ENCODE data around the gene EDIL3. TPM values are rescaled to one million over a fixed set of nuclear protein-coding genes. Genes with fewer than 3 reads are reported as not detected.
A peak's percentile ranks its signal among the peaks of the same experiment; 100 is the strongest.

The EDIL3 gene, protein sequence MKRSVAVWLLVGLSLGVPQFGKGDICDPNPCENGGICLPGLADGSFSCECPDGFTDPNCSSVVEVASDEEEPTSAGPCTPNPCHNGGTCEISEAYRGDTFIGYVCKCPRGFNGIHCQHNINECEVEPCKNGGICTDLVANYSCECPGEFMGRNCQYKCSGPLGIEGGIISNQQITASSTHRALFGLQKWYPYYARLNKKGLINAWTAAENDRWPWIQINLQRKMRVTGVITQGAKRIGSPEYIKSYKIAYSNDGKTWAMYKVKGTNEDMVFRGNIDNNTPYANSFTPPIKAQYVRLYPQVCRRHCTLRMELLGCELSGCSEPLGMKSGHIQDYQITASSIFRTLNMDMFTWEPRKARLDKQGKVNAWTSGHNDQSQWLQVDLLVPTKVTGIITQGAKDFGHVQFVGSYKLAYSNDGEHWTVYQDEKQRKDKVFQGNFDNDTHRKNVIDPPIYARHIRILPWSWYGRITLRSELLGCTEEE
- not detected for polyA plus RNA-seq (2013)

GRCh38 chr5:84384604-84385575 is at the start of gene EDIL3:
Gene EDIL3 (minus strand): TSS chr5:84384880. CDS start chr5:84384374, 506 bp downstream.
- H3K36me3 ChIP-seq (ENCODE audit: control insufficient read depth in 4 of 4, insufficient read depth in 4 of 4, low read length in 3 of 4), result no peaks in the 10 kb centered on the region
- DNase-seq, result peak; percentile 34 to 73 (median 64)
- ChIA-PET POLR2A (interaction anchor here (1.2 kb wide), 1 partner anchor 64 kb away, joined by 3 read pairs; no protein-coding TSS in a partner anchor), CTCF (interaction anchor here (1.4 kb wide), 3 partner anchors 10 to 664 kb away, joined by 3 read pairs; no protein-coding TSS in a partner anchor)
- peak within 1 kb of the TSS; percentile 32 to 77 (median 63) for H3K4me3 ChIP-seq (ENCODE audit: control insufficient read depth in 1 of 7, extremely low read depth in 1 of 7, insufficient read depth in 4 of 7, low read depth in 2 of 7, low read length in 6 of 7)
- no peak within 1 kb of the TSS for H3K27ac ChIP-seq (ENCODE audit: insufficient read depth in 1 of 2, low read depth in 1 of 2, low read length in 2 of 2, poor library complexity in 1 of 2, severe bottlenecking in 2 of 2)
- peaks cover 6 to 66% (median 48%) of the 10 kb centered on the region in 5 experiments for H3K27me3 ChIP-seq (replicated peaks in 2 of 5; ENCODE audit: control insufficient read depth in 4 of 5, insufficient read depth in 5 of 5, low read length in 4 of 5)
- WGBS (ENCODE audit: insufficient coverage), result 1% methylated on average over 42 of the region's 54 CpGs
- H3K9me3 ChIP-seq (ENCODE audit: control extremely low read depth in 1 of 5, control insufficient read depth in 4 of 5, insufficient read depth in 2 of 5, low read depth in 1 of 5, low read length in 4 of 5), result no peaks in the 10 kb centered on the region
- peaks cover 7 to 35% (median 33%) of the 10 kb centered on the region in 4 experiments for H3K4me1 ChIP-seq (ENCODE audit: control extremely low read depth in 1 of 4, control insufficient read depth in 4 of 4, insufficient read depth in 4 of 4, low read length in 3 of 4)

DNA sequence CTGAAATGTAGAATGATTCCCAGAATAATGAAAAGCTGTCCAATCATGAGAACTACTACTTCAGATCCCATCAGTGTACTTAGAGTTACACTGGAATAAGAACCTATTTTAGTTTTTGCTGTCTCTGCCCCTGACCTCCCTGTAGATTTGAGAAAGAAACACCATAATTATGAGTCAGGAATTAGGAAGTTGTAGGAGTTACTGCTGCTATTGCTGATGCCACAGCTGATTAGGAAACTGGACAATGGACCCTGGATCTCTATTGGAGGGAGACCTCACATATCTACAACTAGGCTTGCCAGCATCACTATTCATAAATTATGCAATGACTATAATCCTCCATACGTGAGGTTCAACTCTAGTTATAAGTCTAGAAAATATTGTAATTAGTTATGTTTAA is 48.8 kb upstream of the EDIL3 start:
- H3K4me1 ChIP-seq (ENCODE audit: control extremely low read depth in 1 of 4, control insufficient read depth in 4 of 4, insufficient read depth in 4 of 4, low read length in 3 of 4), result peaks cover 0 to 2% (median 0%) of the 10 kb centered on the region in 4 experiments
- H3K9me3 ChIP-seq (ENCODE audit: control extremely low read depth in 1 of 5, control insufficient read depth in 4 of 5, insufficient read depth in 2 of 5, low read depth in 1 of 5, low read length in 4 of 5), result no peaks in the 10 kb centered on the region
- ChIA-PET POLR2A (no interaction called here), CTCF (no interaction called here)
- WGBS (ENCODE audit: insufficient coverage), result no CpG with 5 or more reads among the region's 1 CpG
- no peak overlapping the region for H3K27ac ChIP-seq (ENCODE audit: insufficient read depth in 1 of 2, low read depth in 1 of 2, low read length in 2 of 2, poor library complexity in 1 of 2, severe bottlenecking in 2 of 2)
- no peaks in the 10 kb centered on the region for H3K36me3 ChIP-seq (ENCODE audit: control insufficient read depth in 4 of 4, insufficient read depth in 4 of 4, low read length in 3 of 4)
- H3K4me3 ChIP-seq (ENCODE audit: control insufficient read depth in 1 of 7, extremely low read depth in 1 of 7, insufficient read depth in 4 of 7, low read depth in 2 of 7, low read length in 6 of 7), result no peak overlapping the region
- H3K27me3 ChIP-seq (replicated peaks in 2 of 5; ENCODE audit: control insufficient read depth in 4 of 5, insufficient read depth in 5 of 5, low read length in 4 of 5), result no peaks in the 10 kb centered on the region
- DNase-seq, result no peak

DNA sequence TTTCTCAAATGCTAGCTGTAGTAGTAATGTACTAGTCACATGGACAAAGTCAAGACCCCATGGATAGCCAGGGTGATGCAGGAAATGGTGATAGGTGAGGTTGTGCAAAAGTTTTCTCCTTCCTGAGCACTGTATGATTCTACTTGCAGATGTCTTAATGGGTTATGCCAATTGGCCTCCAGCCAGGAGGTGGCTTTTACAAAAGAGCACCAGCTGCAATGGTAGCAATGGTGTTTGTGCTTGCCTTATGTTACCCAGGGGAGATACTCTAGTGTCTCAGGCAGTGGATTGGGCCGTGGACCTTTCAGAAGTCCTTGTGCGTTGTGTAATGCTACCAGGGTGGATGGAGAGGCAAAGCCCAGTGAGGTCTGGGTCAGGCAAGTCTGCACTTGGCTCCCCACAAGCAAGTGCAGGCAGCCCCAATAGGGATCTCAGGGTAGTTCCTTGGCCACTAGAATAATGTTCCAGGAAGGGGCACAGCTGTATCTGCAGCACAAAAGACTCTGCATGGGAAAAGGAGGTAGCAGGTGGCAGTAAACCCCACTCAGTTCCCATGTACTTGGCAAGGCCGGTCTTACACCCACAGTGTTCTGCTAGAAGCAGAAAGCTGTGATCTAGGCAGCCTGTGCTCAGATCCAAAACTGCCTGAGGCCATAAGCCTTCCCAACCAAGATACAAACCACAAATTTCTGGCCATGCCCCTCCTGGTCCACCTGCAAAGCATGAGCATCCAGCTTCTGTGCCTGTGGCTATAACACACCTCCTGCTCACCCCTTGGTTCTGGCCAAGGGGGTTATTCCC is 46.4 kb upstream of the EDIL3 start:
- Histone ChIP-seq H3K27ac (ENCODE audit: insufficient read depth in 1 of 2, low read depth in 1 of 2, low read length in 2 of 2, poor library complexity in 1 of 2, severe bottlenecking in 2 of 2) (no peak overlapping the region), H3K4me3 (ENCODE audit: control insufficient read depth in 1 of 7, extremely low read depth in 1 of 7, insufficient read depth in 4 of 7, low read depth in 2 of 7, low read length in 6 of 7) (no peak overlapping the region), H3K36me3 (ENCODE audit: control insufficient read depth in 4 of 4, insufficient read depth in 4 of 4, low read length in 3 of 4) (no peaks in the 10 kb centered on the region), H3K4me1 (ENCODE audit: control extremely low read depth in 1 of 4, control insufficient read depth in 4 of 4, insufficient read depth in 4 of 4, low read length in 3 of 4) (peaks cover 0 to 2% (median 0%) of the 10 kb centered on the region in 4 experiments), H3K27me3 (replicated peaks in 2 of 5; ENCODE audit: control insufficient read depth in 4 of 5, insufficient read depth in 5 of 5, low read length in 4 of 5) (no peaks in the 10 kb centered on the region), H3K9me3 (ENCODE audit: control extremely low read depth in 1 of 5, control insufficient read depth in 4 of 5, insufficient read depth in 2 of 5, low read depth in 1 of 5, low read length in 4 of 5) (no peaks in the 10 kb centered on the region)
- ChIA-PET CTCF (no interaction called here), POLR2A (no interaction called here)
- DNase-seq, result no peak
- 97% methylated on average over 3 of the region's 3 CpGs for WGBS (ENCODE audit: insufficient coverage)

DNA sequence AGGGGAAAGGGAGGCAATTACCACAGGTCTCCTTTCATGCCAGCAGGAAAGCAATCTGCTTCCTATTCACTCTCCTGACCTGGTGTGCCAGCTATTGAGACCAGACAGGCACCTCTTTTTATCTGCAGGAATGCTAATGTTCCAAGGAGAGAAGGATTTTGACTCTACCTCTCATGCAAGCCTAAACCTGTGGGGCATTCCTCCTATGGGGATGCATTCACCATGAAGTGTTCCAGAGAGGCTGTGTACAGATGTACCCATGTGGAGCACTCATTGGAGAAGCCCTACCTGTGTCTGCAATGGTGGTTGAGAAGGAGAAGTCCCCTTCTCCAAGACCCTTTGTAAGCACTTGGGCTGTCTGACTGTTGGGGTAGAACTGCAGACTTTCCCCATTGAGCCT is 45.4 kb upstream of the EDIL3 start:
- H3K4me1 ChIP-seq (ENCODE audit: control extremely low read depth in 1 of 4, control insufficient read depth in 4 of 4, insufficient read depth in 4 of 4, low read length in 3 of 4), result peaks cover 0 to 2% (median 0%) of the 10 kb centered on the region in 4 experiments
- POLR2A ChIA-PET, result no interaction called here
- no peak for DNase-seq
- H3K9me3 ChIP-seq (ENCODE audit: control extremely low read depth in 1 of 5, control insufficient read depth in 4 of 5, insufficient read depth in 2 of 5, low read depth in 1 of 5, low read length in 4 of 5), result no peaks in the 10 kb centered on the region
- H3K27me3 ChIP-seq (replicated peaks in 2 of 5; ENCODE audit: control insufficient read depth in 4 of 5, insufficient read depth in 5 of 5, low read length in 4 of 5), result no peaks in the 10 kb centered on the region
- no peak overlapping the region for H3K4me3 ChIP-seq (ENCODE audit: control insufficient read depth in 1 of 7, extremely low read depth in 1 of 7, insufficient read depth in 4 of 7, low read depth in 2 of 7, low read length in 6 of 7)
- no peaks in the 10 kb centered on the region for H3K36me3 ChIP-seq (ENCODE audit: control insufficient read depth in 4 of 4, insufficient read depth in 4 of 4, low read length in 3 of 4)
- H3K27ac ChIP-seq (ENCODE audit: insufficient read depth in 1 of 2, low read depth in 1 of 2, low read length in 2 of 2, poor library complexity in 1 of 2, severe bottlenecking in 2 of 2), result no peak overlapping the region
- CTCF ChIA-PET, result interaction anchor here (1.1 kb wide), 1 partner anchor 21 kb away, joined by 3 read pairs; no protein-coding TSS in a partner anchor

DNA sequence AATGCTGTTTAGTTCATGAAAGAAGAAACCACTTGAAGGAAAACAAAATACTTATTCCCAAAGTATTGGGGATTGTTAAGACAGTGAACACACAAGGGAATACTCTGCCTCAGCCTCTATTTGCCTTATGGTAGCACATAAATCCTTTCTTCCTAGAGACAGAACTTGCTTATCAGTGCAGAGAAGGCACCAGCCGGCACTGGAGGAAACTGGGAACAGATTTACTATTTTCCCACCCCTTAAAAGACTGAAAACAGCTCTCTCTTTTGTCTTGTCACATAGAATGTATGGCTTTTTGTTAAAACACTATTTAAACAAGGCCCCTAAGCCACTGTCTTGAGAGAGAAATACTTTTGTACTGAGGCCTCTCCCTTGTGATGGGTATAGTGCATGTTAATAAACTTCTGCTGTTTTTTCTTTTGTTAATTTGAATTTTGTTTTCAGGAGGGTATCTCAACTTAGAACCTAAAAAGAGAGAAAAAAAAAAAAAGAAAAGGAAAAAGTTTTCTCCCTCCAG is 40.7 kb upstream of the EDIL3 start:
- ChIA-PET CTCF (no interaction called here), POLR2A (no interaction called here)
- no peaks in the 10 kb centered on the region for H3K27me3 ChIP-seq (replicated peaks in 2 of 5; ENCODE audit: control insufficient read depth in 4 of 5, insufficient read depth in 5 of 5, low read length in 4 of 5)
- no peaks in the 10 kb centered on the region for H3K9me3 ChIP-seq (ENCODE audit: control extremely low read depth in 1 of 5, control insufficient read depth in 4 of 5, insufficient read depth in 2 of 5, low read depth in 1 of 5, low read length in 4 of 5)
- no peaks in the 10 kb centered on the region for H3K4me1 ChIP-seq (ENCODE audit: control extremely low read depth in 1 of 4, control insufficient read depth in 4 of 4, insufficient read depth in 4 of 4, low read length in 3 of 4)
- no peak overlapping the region for H3K27ac ChIP-seq (ENCODE audit: insufficient read depth in 1 of 2, low read depth in 1 of 2, low read length in 2 of 2, poor library complexity in 1 of 2, severe bottlenecking in 2 of 2)
- DNase-seq, result no peak
- no peak overlapping the region for H3K4me3 ChIP-seq (ENCODE audit: control insufficient read depth in 1 of 7, extremely low read depth in 1 of 7, insufficient read depth in 4 of 7, low read depth in 2 of 7, low read length in 6 of 7)
- no CpG with 5 or more reads among the region's 1 CpG for WGBS (ENCODE audit: insufficient coverage)
- H3K36me3 ChIP-seq (ENCODE audit: control insufficient read depth in 4 of 4, insufficient read depth in 4 of 4, low read length in 3 of 4), result no peaks in the 10 kb centered on the region

DNA sequence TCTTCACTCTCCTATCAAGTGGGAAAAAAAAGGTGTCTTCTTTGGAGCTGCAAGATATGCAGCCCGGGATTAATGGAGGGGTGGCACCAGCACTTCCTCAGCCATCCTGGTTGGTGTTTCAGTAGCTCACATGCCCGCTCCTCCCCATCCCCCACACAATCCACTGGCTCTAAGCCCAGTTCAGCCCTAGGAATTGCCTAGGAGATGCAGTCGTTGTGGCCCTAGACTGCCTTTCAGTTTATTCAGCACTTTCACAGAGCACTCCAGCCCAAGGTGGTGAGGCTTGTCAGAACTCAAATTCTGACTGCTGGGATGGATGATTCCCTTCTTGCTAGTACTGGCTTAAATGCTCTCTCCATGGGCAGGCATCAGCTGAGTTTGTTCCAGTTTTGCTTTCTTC is 35.1 kb upstream of the EDIL3 start:
- Histone ChIP-seq H3K27me3 (replicated peaks in 2 of 5; ENCODE audit: control insufficient read depth in 4 of 5, insufficient read depth in 5 of 5, low read length in 4 of 5) (no peaks in the 10 kb centered on the region), H3K4me3 (ENCODE audit: control insufficient read depth in 1 of 7, extremely low read depth in 1 of 7, insufficient read depth in 4 of 7, low read depth in 2 of 7, low read length in 6 of 7) (no peak overlapping the region), H3K4me1 (ENCODE audit: control extremely low read depth in 1 of 4, control insufficient read depth in 4 of 4, insufficient read depth in 4 of 4, low read length in 3 of 4) (no peaks in the 10 kb centered on the region), H3K27ac (ENCODE audit: insufficient read depth in 1 of 2, low read depth in 1 of 2, low read length in 2 of 2, poor library complexity in 1 of 2, severe bottlenecking in 2 of 2) (no peak overlapping the region), H3K9me3 (ENCODE audit: control extremely low read depth in 1 of 5, control insufficient read depth in 4 of 5, insufficient read depth in 2 of 5, low read depth in 1 of 5, low read length in 4 of 5) (peaks cover 0 to 9% (median 4%) of the 10 kb centered on the region in 5 experiments), H3K36me3 (ENCODE audit: control insufficient read depth in 4 of 4, insufficient read depth in 4 of 4, low read length in 3 of 4) (no peaks in the 10 kb centered on the region)
- WGBS (ENCODE audit: insufficient coverage), result 67% methylated on average over 1 of the region's 3 CpGs
- POLR2A ChIA-PET, result no interaction called here
- DNase-seq, result no peak
- CTCF ChIA-PET, result no interaction called here
